HCT116 (cell line): ENCODE results near the gene CTTN. TPM values are rescaled to one million over a fixed set of nuclear protein-coding genes. Genes with fewer than 3 reads are reported as not detected.

Experiments
- ATAC-seq: fragments of 200-7000 bp; cut with Tn5 transposase; 2 replicates; pipeline ENCODE4 v1.9.1; 2020; ENCODE audit warnings: mild to moderate bottlenecking, moderate library complexity
- BruUV-seq: library from RNA; stranded (reverse); fragments of 400-500 nt; replicated peaks from 2 replicates; lab custom pipeline; 2021; lab: Mats Ljungman, UMichigan
- CTCF ChIA-PET: fragments of 300-600 bp; sonication (Branson Sonifier 250); formaldehyde crosslinking; loops from one replicate; lab custom pipeline; 2021; ENCODE audit warnings: antibody characterized with exemption; lab: Charles Lee
- POLR2A ChIA-PET: fragments of 300-600, 350-600 bp; sonication (Branson Sonifier 250); formaldehyde crosslinking; loops from one replicate; lab custom pipeline; 2021; ENCODE audit warnings: antibody characterized with exemption; lab: Charles Lee
- RAD21 ChIA-PET, 2 experiments: fragments of 300-600 bp; sonication (Branson Sonifier 250); formaldehyde crosslinking; loops; one replicate each; lab custom pipeline; 2023; ENCODE audit warnings: low total read pairs in 2 of 2; ENCODE audit not compliant: uncharacterized antibody in 2 of 2, unreplicated experiment in 2 of 2, low non-redundant PET in 1 of 2; lab: Charles Lee
- DNase-seq: peaks from one replicate; pipeline ENCODE4 v3.0.0-alpha.2; 2010; ENCODE audit warnings: low read depth, low spot score
- H2AFZ ChIP-seq: fragments of 200-600 bp; shearing (Covaris generic), sonication (generic); 2 replicates; pipeline ENCODE4 v1.6.1; 2017; ENCODE audit warnings: low read depth, mixed run types, mixed read lengths, antibody characterized with exemption, low read length; ENCODE audit not compliant: poor library complexity, severe bottlenecking
- H3K27ac ChIP-seq: 2 replicates; pipeline ENCODE4 v1.5.1; 2012; ENCODE audit warnings: low read depth, low read length
- H3K27me3 ChIP-seq: fragments of 200-600 bp; sonication (generic); 2 replicates; pipeline ENCODE4 v1.6.1; 2016; ENCODE audit warnings: mixed run types, low read length, mixed read lengths; ENCODE audit not compliant: insufficient read depth
- H3K36me3 ChIP-seq, 2 experiments: fragments of 200-500 bp in 1 of 2; fragments of 200-600 bp in 1 of 2; sonication (Bioruptor generic) in 1 of 2; sonication (generic) in 1 of 2; 2 replicates each; pipeline versions ENCODE4 v1.5.1 to v1.6.1; 2014 to 2016; ENCODE audit warnings: low read length in 2 of 2, inconsistent platforms in 1 of 2, mixed read lengths in 1 of 2, mixed run types in 1 of 2; ENCODE audit not compliant: insufficient read depth in 2 of 2, control insufficient read depth in 1 of 2
- H3K4me1 ChIP-seq, 2 experiments: fragments of 200-600 bp in 1 of 2; sonication (generic) in 1 of 2; 2 replicates each; pipeline versions ENCODE4 v1.5.1 to v1.6.1; 2012 to 2017; ENCODE audit warnings: low read length in 2 of 2, inconsistent platforms in 1 of 2, mild to moderate bottlenecking in 1 of 2, mixed read lengths in 1 of 2, mixed run types in 1 of 2, moderate library complexity in 1 of 2; ENCODE audit not compliant: insufficient read depth in 2 of 2, control insufficient read depth in 1 of 2
- H3K4me2 ChIP-seq: fragments of 200-600 bp; sonication (generic); 2 replicates; pipeline ENCODE4 v1.6.1; 2017; ENCODE audit warnings: mixed run types, low read length, mixed read lengths
- H3K4me3 ChIP-seq, 2 experiments: fragments of 200-600 bp in 1 of 2; sonication (generic) in 1 of 2; replicated peaks in 1 of 2; 2 replicates each; pipeline ENCODE4 v1.5.1; 2011 to 2016; ENCODE audit warnings: low read length in 2 of 2, control low read depth in 1 of 2, low read depth in 1 of 2, mild to moderate bottlenecking in 1 of 2, mixed read lengths in 1 of 2, mixed run types in 1 of 2
- H3K79me2 ChIP-seq: fragments of 200-600 bp; sonication (generic); 2 replicates; pipeline ENCODE4 v1.6.1; 2017; ENCODE audit warnings: mild to moderate bottlenecking, mixed run types, low read length, moderate library complexity, mixed read lengths; ENCODE audit not compliant: insufficient read depth
- H3K9ac ChIP-seq: fragments of 200-600 bp; sonication (generic); 2 replicates; pipeline ENCODE4 v1.6.1; 2016; ENCODE audit warnings: low read length, mixed read lengths
- H3K9me2 ChIP-seq: fragments of 200-600 bp; sonication (generic), shearing (Covaris generic); 2 replicates; pipeline ENCODE4 v1.6.1; 2017; ENCODE audit warnings: mixed run types, mild to moderate bottlenecking, moderate library complexity; ENCODE audit not compliant: insufficient read depth
- H3K9me3 ChIP-seq, 2 experiments: fragments of 200-500 bp in 1 of 2; fragments of 200-600 bp in 1 of 2; sonication (Bioruptor generic) in 1 of 2; sonication (generic) in 1 of 2; 2 replicates each; pipeline ENCODE4 v1.6.1; 2014 to 2017; ENCODE audit warnings: low read length in 2 of 2, mixed read lengths in 2 of 2, inconsistent platforms in 1 of 2, low read depth in 1 of 2, mild to moderate bottlenecking in 1 of 2, mixed run types in 1 of 2, moderate library complexity in 1 of 2; ENCODE audit not compliant: control insufficient read depth in 1 of 2, insufficient read depth in 1 of 2
- H4K20me1 ChIP-seq: fragments of 200-600 bp; sonication (generic), shearing (Covaris generic); 2 replicates; pipeline ENCODE4 v1.6.1; 2017; ENCODE audit warnings: mixed run types, mild to moderate bottlenecking, moderate library complexity; ENCODE audit not compliant: insufficient read depth
- CBX3 ChIP-seq: IDR thresholded peaks from 2 replicates; pipeline ENCODE4 v1.6.1; 2012; ENCODE audit warnings: low read depth
- FOSL1 ChIP-seq: IDR thresholded peaks from 2 replicates; pipeline ENCODE4 v1.6.1; 2012; ENCODE audit warnings: low read depth
- RAD21 ChIP-seq: IDR thresholded peaks from 2 replicates; pipeline ENCODE4 v1.6.1; 2012; ENCODE audit warnings: low read depth, mild to moderate bottlenecking
- SIN3A ChIP-seq: IDR thresholded peaks from 2 replicates; pipeline ENCODE4 v1.6.1; 2012; ENCODE audit warnings: low read depth
- SRF ChIP-seq: IDR thresholded peaks from 2 replicates; pipeline ENCODE4 v1.6.1; 2012; ENCODE audit warnings: low read depth
- YY1 ChIP-seq: IDR thresholded peaks from 2 replicates; pipeline ENCODE4 v1.6.1; 2011; ENCODE audit warnings: low read length, low read depth, moderate library complexity, mild to moderate bottlenecking; ENCODE audit not compliant: insufficient replicate concordance; ENCODE audit errors: extremely low read depth
- ZNF274 ChIP-seq: fragments of 200-500 bp; sonication (Bioruptor generic); IDR thresholded peaks from 2 replicates; pipeline ENCODE4 v1.6.1; 2014; ENCODE audit warnings: mild to moderate bottlenecking, low read depth, low read length, inconsistent platforms
- intact Hi-C: fragments of 100-400 bp; cut with micrococcal nuclease; formaldehyde crosslinking; loops from 2 replicates; pipeline ENCODE4 v1.10.0; 2022
- total RNA-seq: library from RNA; stranded (reverse); gene quantifications from one replicate; pipeline ENCODE4 v1.2.1, GENCODE V29; 2021; ENCODE audit not compliant: unreplicated experiment
- TF ChIP-seq, protein P1 (sequence below), 3 experiments: fragments of 200-600 bp in 1 of 3; sonication (generic) in 1 of 3; IDR thresholded peaks in 2 of 3; conservative IDR thresholded peaks in 1 of 3; 2 replicates each; pipeline ENCODE4 v1.5.1; 2012 to 2017; ENCODE audit warnings: low read depth in 2 of 3, low read length in 2 of 3, antibody characterized with exemption in 1 of 3, borderline replicate concordance in 1 of 3, control low read depth in 1 of 3, mild to moderate bottlenecking in 1 of 3, mixed read lengths in 1 of 3, mixed run types in 1 of 3, moderate library complexity in 1 of 3; ENCODE audit not compliant: insufficient read depth in 1 of 3

CTTN gene
- total RNA-seq, 1 experiment from 2014 or later = 249 TPM

DNA sequence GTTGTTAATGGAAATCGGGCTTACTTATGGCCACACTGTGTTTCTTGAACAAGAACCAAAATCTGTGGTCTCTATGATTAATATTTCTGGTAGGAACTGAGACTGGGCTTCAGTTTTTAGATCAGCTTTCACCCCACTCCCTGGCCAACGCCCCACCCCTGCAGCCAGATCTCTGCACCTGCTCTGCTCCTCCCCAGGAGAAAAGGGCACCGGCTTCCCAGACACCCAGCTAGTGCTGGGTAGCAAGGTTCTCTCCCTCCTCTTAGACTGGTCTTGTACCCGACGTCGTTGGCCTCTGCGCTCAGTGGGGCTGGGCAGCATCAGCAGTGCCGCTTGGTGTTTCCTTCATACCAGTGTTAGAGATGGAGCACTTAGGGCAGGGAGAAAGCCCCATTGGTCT lies 17.0 kb upstream of the CTTN start:
- no peak for ATAC-seq
- ChIA-PET POLR2A (no interaction called here), RAD21 (no interaction called here), CTCF (no interaction called here)
- H3K27me3 ChIP-seq = no peaks in the 10 kb centered on the region
- TF ChIP-seq YY1 (no peak), SIN3A (no peak), FOSL1 (no peak)
- no peak overlapping the region for H3K4me3 ChIP-seq
- H3K9ac ChIP-seq = no peak overlapping the region
- no peaks in the 10 kb centered on the region for H3K9me2 ChIP-seq
- no peaks in the 10 kb centered on the region for H3K9me3 ChIP-seq
- peaks cover 31% of the 10 kb centered on the region for H3K79me2 ChIP-seq
- no peak overlapping the region for H2AFZ ChIP-seq
- no TSS peak for BruUV-seq
- no peaks in the 10 kb centered on the region; the same call in 1 of the 2 replicates for H4K20me1 ChIP-seq
- intact Hi-C loops = no loop called here
- H3K4me1 ChIP-seq = peaks cover 3 to 13% of the 10 kb centered on the region in 2 experiments; a peak in 3 of 4 replicates
- H3K27ac ChIP-seq = no peak overlapping the region
- peaks cover 34% of the 10 kb centered on the region in 2 experiments for H3K36me3 ChIP-seq
- no peak overlapping the region for H3K4me2 ChIP-seq
- DNase-seq = no peak

DNA sequence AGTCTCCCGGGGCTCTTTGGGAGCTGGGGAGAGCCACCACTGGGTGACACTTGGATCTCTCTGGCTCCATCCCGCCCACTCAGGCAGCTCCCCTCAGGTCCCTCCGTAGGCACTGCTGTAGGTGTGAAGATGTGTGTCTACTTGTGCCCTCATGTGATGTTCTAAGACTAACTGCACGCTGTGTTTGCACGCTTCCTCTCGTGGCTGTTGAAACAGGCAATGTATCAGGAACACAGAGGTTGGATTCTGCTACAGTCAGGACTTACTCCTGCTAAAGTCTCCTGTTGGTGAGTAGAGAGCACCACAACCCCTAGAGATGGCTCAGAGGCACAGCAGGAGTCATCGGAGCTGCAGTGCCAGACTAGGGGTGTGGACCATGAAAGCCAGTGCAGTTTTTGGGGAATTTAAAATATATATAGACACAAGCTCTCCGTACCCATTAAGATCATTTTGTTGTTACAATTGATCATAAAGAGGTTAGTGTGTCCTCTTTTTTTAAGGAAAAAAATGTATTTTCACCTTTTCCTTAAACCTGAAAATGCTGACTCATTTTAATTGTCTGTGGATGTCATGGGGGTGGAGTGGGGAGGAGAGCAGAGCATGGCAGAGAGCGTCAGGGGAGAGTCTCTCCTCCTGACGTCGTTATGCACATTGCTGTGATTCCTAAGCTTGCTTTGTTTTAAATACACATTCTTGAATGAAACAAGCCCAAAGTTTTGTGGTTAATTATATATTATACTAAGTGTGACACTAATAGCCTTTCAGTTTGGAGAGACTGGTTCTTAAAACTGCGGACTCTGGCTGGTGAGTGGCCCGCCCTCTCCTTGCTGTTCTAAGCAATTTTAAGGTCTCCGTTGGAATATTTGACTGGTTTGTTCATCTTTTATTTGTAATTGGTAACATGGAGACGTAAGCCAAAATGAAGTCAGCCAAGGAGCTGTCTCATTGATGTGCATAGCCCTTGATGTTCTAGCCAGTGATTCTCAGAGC lies 16.2 kb upstream of the CTTN start:
- Histone ChIP-seq H3K27me3 (no peaks in the 10 kb centered on the region), H4K20me1 (no peaks in the 10 kb centered on the region; the same call in 1 of the 2 replicates), H3K9me2 (no peaks in the 10 kb centered on the region), H3K9me3 (no peaks in the 10 kb centered on the region), H3K4me1 (peaks cover 3 to 13% of the 10 kb centered on the region in 2 experiments; a peak in 3 of 4 replicates), H3K4me2 (no peak overlapping the region; the same call in 1 of the 2 replicates), H2AFZ (no peak overlapping the region), H3K4me3 (no peak overlapping the region), H3K79me2 (peaks cover 36% of the 10 kb centered on the region), H3K9ac (no peak overlapping the region), H3K27ac (peak overlapping the region; percentile 35; the same call in 1 of the 2 replicates), H3K36me3 (peaks cover 30 to 34% of the 10 kb centered on the region in 2 experiments)
- RAD21 ChIA-PET = no interaction called here
- intact Hi-C loops = no loop called here
- DNase-seq (no peak), ATAC-seq (peak; percentile 74)
- CTCF ChIA-PET = no interaction called here
- TF ChIP-seq ZNF274 (no peak), SRF (no peak), RAD21 (no peak), CBX3 (no peak)
- TF ChIP-seq, protein P1, sequence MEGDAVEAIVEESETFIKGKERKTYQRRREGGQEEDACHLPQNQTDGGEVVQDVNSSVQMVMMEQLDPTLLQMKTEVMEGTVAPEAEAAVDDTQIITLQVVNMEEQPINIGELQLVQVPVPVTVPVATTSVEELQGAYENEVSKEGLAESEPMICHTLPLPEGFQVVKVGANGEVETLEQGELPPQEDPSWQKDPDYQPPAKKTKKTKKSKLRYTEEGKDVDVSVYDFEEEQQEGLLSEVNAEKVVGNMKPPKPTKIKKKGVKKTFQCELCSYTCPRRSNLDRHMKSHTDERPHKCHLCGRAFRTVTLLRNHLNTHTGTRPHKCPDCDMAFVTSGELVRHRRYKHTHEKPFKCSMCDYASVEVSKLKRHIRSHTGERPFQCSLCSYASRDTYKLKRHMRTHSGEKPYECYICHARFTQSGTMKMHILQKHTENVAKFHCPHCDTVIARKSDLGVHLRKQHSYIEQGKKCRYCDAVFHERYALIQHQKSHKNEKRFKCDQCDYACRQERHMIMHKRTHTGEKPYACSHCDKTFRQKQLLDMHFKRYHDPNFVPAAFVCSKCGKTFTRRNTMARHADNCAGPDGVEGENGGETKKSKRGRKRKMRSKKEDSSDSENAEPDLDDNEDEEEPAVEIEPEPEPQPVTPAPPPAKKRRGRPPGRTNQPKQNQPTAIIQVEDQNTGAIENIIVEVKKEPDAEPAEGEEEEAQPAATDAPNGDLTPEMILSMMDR (IDR thresholded peaks at IDR 0.05 in 2 of 3, conservative IDR thresholded peaks at IDR 0.05 in 1 of 3; ENCODE audit: borderline replicate concordance in 1 of 3, insufficient read depth in 1 of 3, low read depth in 2 of 3, low read length in 2 of 3) = 0 out of 6 replicates have a peak, but pooled peaks of 2 of the 3 experiments have one; percentile 4 to 7
- BruUV-seq = no TSS peak
- POLR2A ChIA-PET = no interaction called here
